Body of pancreas (tissue), 4 donors: Measurements from ENCODE around the gene GSTA4. TPM values are rescaled to one million over a fixed set of nuclear protein-coding genes. Genes with fewer than 3 reads are reported as not detected.

Experiments
- ATAC-seq: fragments of 150-250 bp; one replicate; pipeline ENCODE4 v1.9.1; 2016
- DNase-seq, 4 donors: peaks; one replicate each; pipeline ENCODE4 v3.0.0-alpha.2; 2019
- H3K27ac ChIP-seq, 4 donors: fragments of 200-600 bp; sonication (generic); 1 replicate in 3 of 4; 2 replicates in 1 of 4; pipeline versions ENCODE4 v1.5.1 to v1.6.1; 2016 to 2019; ENCODE audit warnings: mild to moderate bottlenecking in 1 of 4, mixed read lengths in 1 of 4, moderate library complexity in 1 of 4
- H3K27me3 ChIP-seq, 2 donors: fragments of 200-600 bp; sonication (generic); one replicate each; pipeline ENCODE4 v1.6.0; 2016; ENCODE audit warnings: mild to moderate bottlenecking in 1 of 2
- H3K36me3 ChIP-seq, 2 donors: fragments of 200-600 bp; sonication (generic); replicated peaks in 1 of 2; 2 replicates each; pipeline ENCODE4 v1.5.1; 2016; ENCODE audit warnings: low read depth in 2 of 2; ENCODE audit not compliant: insufficient read depth in 1 of 2
- H3K4me1 ChIP-seq: fragments of 200-600 bp; sonication (generic); one replicate; pipeline ENCODE4 v1.6.0; 2016
- H3K4me3 ChIP-seq, 2 donors: fragments of 200-600 bp; sonication (generic); 1 replicate in 1 of 2; 2 replicates in 1 of 2; pipeline ENCODE4 v1.5.1; 2016 to 2019
- H3K9me3 ChIP-seq, 3 donors: fragments of 200-600 bp; sonication (generic); 1 replicate in 2 of 3; 2 replicates in 1 of 3; pipeline ENCODE4 v1.5.1; 2016
- CTCF ChIP-seq, 7 experiments: fragments of 450-650 bp in 4 of 7; fragments of 200-600 bp in 3 of 7; sonication (generic) in 3 of 7; IDR thresholded peaks; one replicate each; pipeline ENCODE4 v1.5.1; 2016 to 2019; ENCODE audit warnings: antibody characterized with exemption in 7 of 7
- POLR2A ChIP-seq, 3 donors: fragments of 450-650 bp; IDR thresholded peaks; one replicate each; pipeline ENCODE4 v1.6.1; 2016; ENCODE audit warnings: antibody characterized with exemption in 3 of 3, mild to moderate bottlenecking in 2 of 3
- WGBS, 2 donors: methylation state at CpG; one replicate each; pipeline ENCODE4 v1.1.5; 2017; 5-methylcytosine and 5-hydroxymethylcytosine counted together
- intact Hi-C: fragments of 100-400 bp; cut with DNase I; formaldehyde crosslinking; loops from one replicate; pipeline ENCODE4 v1.15.1; 2023
- total RNA-seq, 2 donors: library from RNA; depleted of rRNA; stranded (reverse); fragments of >200 nt; gene quantifications; one replicate each; pipeline ENCODE4 v1.1.0, GENCODE V29; 2016

GSTA4 gene
- total RNA-seq, 2 donors from 2014 or later, result 13.5 to 27.7 TPM

DNA sequence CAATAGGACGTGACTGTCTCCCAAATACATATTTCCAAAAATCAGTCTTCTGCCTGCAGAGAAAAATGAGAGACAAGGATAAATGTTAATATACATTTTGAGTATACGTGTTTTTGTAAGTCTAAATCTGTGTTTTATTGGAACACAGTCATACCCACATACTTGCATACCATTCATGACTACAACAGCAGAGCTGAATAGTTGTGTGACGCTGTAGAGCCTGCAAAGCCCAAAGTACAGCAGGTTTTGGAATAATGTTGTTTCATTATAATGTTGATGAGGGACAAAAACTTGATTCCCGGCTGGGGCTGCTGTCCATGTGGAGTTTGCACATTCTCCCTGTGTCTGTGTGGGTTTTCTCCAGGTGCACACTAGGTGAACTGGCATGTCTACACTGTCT, 46.3 kb upstream of the GSTA4 start:
- H3K36me3 ChIP-seq, result peaks cover 0 to 9% of the 10 kb centered on the region in 2 donors
- peaks cover 14% of the 10 kb centered on the region for H3K4me1 ChIP-seq
- H3K4me3 ChIP-seq, result no peak overlapping the region
- no peak for TF ChIP-seq CTCF (IDR thresholded peaks at IDR 0.05)
- no peak for TF ChIP-seq POLR2A (IDR thresholded peaks at IDR 0.05)
- no peak for ATAC-seq
- H3K9me3 ChIP-seq, result no peaks in the 10 kb centered on the region
- no peak overlapping the region for H3K27ac ChIP-seq
- intact Hi-C loops, result no loop called here
- DNase-seq, result no peak
- 90 to 92% methylated on average over 4 of the region's 4 CpGs for WGBS, 2 donors
- no peaks in the 10 kb centered on the region for H3K27me3 ChIP-seq

DNA sequence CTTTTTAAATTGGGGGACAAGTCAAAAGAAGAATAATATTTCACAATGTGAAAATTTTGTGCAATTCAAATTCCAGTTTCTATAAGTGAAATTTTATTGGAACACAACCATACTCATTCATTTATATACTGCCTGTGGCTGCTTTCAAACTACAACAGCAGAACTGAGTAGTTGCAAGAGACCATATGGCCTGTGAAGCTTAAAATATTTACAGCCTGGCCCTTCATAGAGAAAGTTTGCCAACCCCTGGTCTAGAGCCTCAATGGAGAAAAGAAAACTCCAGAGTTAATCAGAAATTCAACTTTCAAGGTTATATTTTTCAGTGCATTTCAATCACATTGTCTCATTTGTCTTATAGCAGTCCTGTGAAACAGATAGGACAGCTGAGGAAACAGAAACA, 43.5 kb upstream of the GSTA4 start:
- Histone ChIP-seq H3K4me1 (peaks cover 14% of the 10 kb centered on the region), H3K27ac (no peak overlapping the region), H3K4me3 (no peak overlapping the region), H3K36me3 (peaks cover 0 to 15% of the 10 kb centered on the region in 2 donors), H3K27me3 (no peaks in the 10 kb centered on the region), H3K9me3 (no peaks in the 10 kb centered on the region)
- ATAC-seq, result no peak
- DNase-seq, result no peak
- intact Hi-C loops, result no loop called here
- TF ChIP-seq CTCF (IDR thresholded peaks at IDR 0.05) (no peak), POLR2A (IDR thresholded peaks at IDR 0.05) (no peak)

GRCh38 chr6:53038141-53038540, 43.1 kb upstream of the GSTA4 start:
- Histone ChIP-seq H3K4me1 (peaks cover 14% of the 10 kb centered on the region), H3K9me3 (no peaks in the 10 kb centered on the region), H3K4me3 (no peak overlapping the region), H3K36me3 (peaks cover 0 to 15% of the 10 kb centered on the region in 2 donors), H3K27me3 (no peaks in the 10 kb centered on the region), H3K27ac (no peak overlapping the region)
- DNase-seq (no peak), ATAC-seq (no peak)
- 39 to 100% methylated on average over 1 of the region's 1 CpG for WGBS, 2 donors
- TF ChIP-seq CTCF (IDR thresholded peaks at IDR 0.05), result no peak
- TF ChIP-seq POLR2A (IDR thresholded peaks at IDR 0.05), result no peak
- intact Hi-C loops, result no loop called here

DNA sequence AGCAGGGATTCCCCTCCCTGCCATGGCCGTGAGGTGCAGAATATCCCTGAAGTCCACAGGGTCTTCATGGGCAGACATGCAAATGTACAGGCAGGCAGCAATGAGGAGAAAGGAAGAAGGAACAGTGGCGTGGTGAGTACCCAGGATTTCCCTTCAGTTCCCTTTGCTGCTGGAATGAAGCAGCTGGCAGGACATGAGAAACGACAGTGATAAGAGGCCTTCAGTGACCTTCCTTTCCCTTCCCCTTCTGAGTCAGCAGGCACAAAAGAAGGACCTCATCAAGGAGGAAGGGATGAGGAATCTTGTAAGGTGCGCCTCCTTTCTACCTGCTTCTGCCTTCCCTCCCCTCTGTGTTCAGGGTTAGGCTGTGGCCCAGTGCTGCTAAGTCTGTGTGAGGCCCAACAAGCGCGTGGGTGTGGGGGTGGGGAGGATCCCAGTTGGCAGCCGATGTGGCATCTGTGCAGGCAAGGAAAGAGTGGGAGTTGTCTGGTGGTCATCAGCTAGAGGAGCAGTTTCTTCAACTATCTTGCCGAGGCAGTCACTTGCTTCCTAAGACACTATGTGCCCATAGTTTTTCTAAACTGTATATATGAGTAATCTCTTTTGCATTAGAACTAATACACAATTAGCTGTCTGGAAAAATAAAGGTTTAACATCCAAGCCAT, 40.6 kb upstream of the GSTA4 start:
- DNase-seq, result no peak
- H3K27me3 ChIP-seq, result no peaks in the 10 kb centered on the region
- H3K36me3 ChIP-seq, result peaks cover 0 to 12% of the 10 kb centered on the region in 2 donors
- TF ChIP-seq POLR2A (IDR thresholded peaks at IDR 0.05) (no peak), CTCF (IDR thresholded peaks at IDR 0.05) (no peak)
- intact Hi-C loops, result no loop called here
- no peaks in the 10 kb centered on the region for H3K9me3 ChIP-seq
- no peak for ATAC-seq
- WGBS, 2 donors, result 85 to 87% methylated on average over 7 to 8 of the region's 8 CpGs
- no peaks in the 10 kb centered on the region for H3K4me1 ChIP-seq
- H3K4me3 ChIP-seq, result no peak overlapping the region
- no peak overlapping the region for H3K27ac ChIP-seq

- Histone ChIP-seq H3K4me3 (no peak overlapping the region), H3K4me1 (no peaks in the 10 kb centered on the region), H3K36me3 (peaks cover 0 to 7% of the 10 kb centered on the region in 2 donors), H3K27ac (no peak overlapping the region), H3K27me3 (no peaks in the 10 kb centered on the region), H3K9me3 (no peaks in the 10 kb centered on the region)
- intact Hi-C loops, result no loop called here
- no peak for ATAC-seq
- DNase-seq, result no peak
- 61 to 80% methylated on average over 4 of the region's 4 CpGs for WGBS, 2 donors
- TF ChIP-seq CTCF (IDR thresholded peaks at IDR 0.05), result no peak
- no peak for TF ChIP-seq POLR2A (IDR thresholded peaks at IDR 0.05)
These were observed 38.7 kb upstream of the GSTA4 start for GRCh38 chr6:53033764-53034163.
